Right lobe of liver (tissue), 6 donors: Measurements from ENCODE around the gene MYO15B. TPM values are rescaled to one million over a fixed set of nuclear protein-coding genes. Genes with fewer than 3 reads are reported as not detected.
"Not testable (repeated sequence)": the region's sequence is repeated elsewhere in the genome, so short reads cannot be mapped to it uniquely, and the experiment has no call there.

Experiments used
- ATAC-seq, 4 donors: fragments of 200-7000 bp; cut with Tn5 transposase; one replicate each; pipeline ENCODE4 v1.9.1; 2020; ENCODE audit warnings: mild to moderate bottlenecking in 4 of 4, moderate library complexity in 4 of 4
- DNase-seq, 3 donors: peaks; one replicate each; pipeline ENCODE4 v3.0.0-alpha.2; 2020
- H3K27ac ChIP-seq, 3 donors: fragments of 200-600 bp; one replicate each; pipeline ENCODE4 v1.8.0; 2022
- H3K27me3 ChIP-seq, 2 donors: fragments of 200-600 bp; one replicate each; pipeline ENCODE4 v1.8.0; 2022
- H3K36me3 ChIP-seq, 4 donors: fragments of 200-600 bp; sonication (generic) in 1 of 4; one replicate each; pipeline versions ENCODE4 v1.5.1 to v1.8.0; 2017 to 2022; ENCODE audit warnings: control low read depth in 1 of 4
- H3K4me1 ChIP-seq, 4 donors: fragments of 200-600 bp; sonication (generic) in 1 of 4; one replicate each; pipeline versions ENCODE4 v1.5.1 to v1.8.0; 2017 to 2022; ENCODE audit warnings: control low read depth in 1 of 4
- H3K4me3 ChIP-seq, 3 donors: fragments of 200-600 bp; one replicate each; pipeline ENCODE4 v1.8.0; 2022
- H3K9me3 ChIP-seq, 4 donors: fragments of 200-600 bp; sonication (generic) in 1 of 4; one replicate each; pipeline versions ENCODE4 v1.5.1 to v1.8.0; 2017 to 2022; ENCODE audit warnings: control low read depth in 1 of 4
- CTCF ChIP-seq, 4 donors: fragments of 200-600 bp in 3 of 4; fragments of 450-650 bp in 1 of 4; IDR thresholded peaks; one replicate each; pipeline versions ENCODE4 v1.5.1 to v1.8.0; 2016 to 2022; ENCODE audit warnings: antibody characterized with exemption in 4 of 4, mild to moderate bottlenecking in 2 of 4
- POLR2A ChIP-seq: fragments of 450-650 bp; IDR thresholded peaks from one replicate; pipeline ENCODE4 v1.6.1; 2017; ENCODE audit warnings: antibody characterized with exemption, mild to moderate bottlenecking
- WGBS: methylation state at CpG from one replicate; pipeline ENCODE4 v1.1.6; 2018; ENCODE audit warnings: low coverage, low lambda C conversion rate; ENCODE audit not compliant: insufficient coverage; ENCODE audit errors: missing lambda C conversion rate; 5-methylcytosine and 5-hydroxymethylcytosine counted together
- intact Hi-C, 2 donors: fragments of 100-400 bp; cut with DNase I; formaldehyde crosslinking; loops; one replicate each; pipeline versions ENCODE4 v1.11.2 to v1.14.1; 2022
- total RNA-seq, 6 experiments: library from RNA; depleted of rRNA in 2 of 6; stranded (reverse); fragments of >200 nt in 2 of 6; fragmentation: NEBNext Ultra II Directional in 3 of 6; extraction: Animal tissue kit (Norgen Biotek cat#: 25700) in 3 of 6; gene quantifications; one replicate each; pipeline versions ENCODE4 v1.1.0 to v1.2.4, GENCODE V29; 2016 to 2023
- donor health status: DM: no; HTN: yes; CAD: no.
- donor health status: DM: no; HTN: no; CAD: no.
- donor health status: DM: no; HTN: no; CAD: no.
- donor health status: DM: no; HTN: yes; CAD: no.
- donor health status: DM: no; HTN: yes; CAD: no.

The MYO15B gene
- total RNA-seq, 6 experiments from 2014 or later: 26.4 to 104 (median 52.9) TPM

GRCh38 chr17:75590314-75590761 lies 2.7 kb downstream of the MYO15B start:
- no peak for ATAC-seq
- Histone ChIP-seq H3K4me3 (no peak overlapping the region), H3K27ac (no peak overlapping the region), H3K9me3 (no peaks in the 10 kb centered on the region), H3K4me1 (peaks cover 0 to 5% (median 0%) of the 10 kb centered on the region in 4 donors), H3K27me3 (no peaks in the 10 kb centered on the region), H3K36me3 (no peaks in the 10 kb centered on the region)
- no CpG with 5 or more reads among the region's 8 CpGs for WGBS
- intact Hi-C loops: no loop called here
- no peak for TF ChIP-seq POLR2A
- no peak for TF ChIP-seq CTCF (IDR thresholded peaks at IDR 0.05)
- DNase-seq: peak in 1 of 3 donors; percentile 18

- ATAC-seq: no peak
- Histone ChIP-seq H3K27ac (no peak overlapping the region), H3K36me3 (no peaks in the 10 kb centered on the region), H3K4me3 (no peak overlapping the region), H3K27me3 (no peaks in the 10 kb centered on the region), H3K9me3 (no peaks in the 10 kb centered on the region), H3K4me1 (peaks cover 0 to 5% (median 0%) of the 10 kb centered on the region in 4 donors)
- 84% methylated on average over 5 of the region's 12 CpGs for WGBS
- no peak for TF ChIP-seq POLR2A
- intact Hi-C loops: no loop called here
- DNase-seq: peak in 1 of 3 donors; percentile 22
Measured at GRCh38 chr17:75590849-75591721, 3.5 kb downstream of the MYO15B start.

- no peak for ATAC-seq
- H3K27ac ChIP-seq: no peak overlapping the region
- peaks cover 0 to 5% (median 0%) of the 10 kb centered on the region in 4 donors for H3K4me1 ChIP-seq
- TF ChIP-seq POLR2A: no peak
- no peak for TF ChIP-seq CTCF (IDR thresholded peaks at IDR 0.05)
- H3K9me3 ChIP-seq: no peaks in the 10 kb centered on the region
- H3K27me3 ChIP-seq: no peaks in the 10 kb centered on the region
- intact Hi-C loops: no loop called here
- WGBS: 100% methylated on average over 1 of the region's 7 CpGs
- DNase-seq: no peak
- H3K4me3 ChIP-seq: no peak overlapping the region
- H3K36me3 ChIP-seq: no peaks in the 10 kb centered on the region
Measured at GRCh38 chr17:75591722-75592302, 4.2 kb downstream of the MYO15B start.

GRCh38 chr17:75592348-75593020 lies 4.9 kb downstream of the MYO15B start:
- DNase-seq (peak in 1 of 3 donors; percentile 19), ATAC-seq (no peak)
- no peak for TF ChIP-seq POLR2A
- no peak for TF ChIP-seq CTCF (IDR thresholded peaks at IDR 0.05)
- Histone ChIP-seq H3K4me1 (peaks cover 0 to 5% (median 0%) of the 10 kb centered on the region in 4 donors), H3K27me3 (no peaks in the 10 kb centered on the region), H3K27ac (no peak overlapping the region), H3K36me3 (no peaks in the 10 kb centered on the region), H3K4me3 (no peak overlapping the region), H3K9me3 (no peaks in the 10 kb centered on the region)
- WGBS: no CpG with 5 or more reads among the region's 17 CpGs
- intact Hi-C loops: no loop called here

GRCh38 chr17:75593430-75593829 lies 5.8 kb downstream of the MYO15B start:
- H3K27me3 ChIP-seq, ATAC-seq, H3K4me3 ChIP-seq, intact Hi-C loops, H3K4me1 ChIP-seq, H3K36me3 ChIP-seq, DNase-seq, H3K27ac ChIP-seq, H3K9me3 ChIP-seq: not testable (repeated sequence)
- 80% methylated on average over 7 of the region's 9 CpGs for WGBS
